Fibroblast of the aortic adventitia (primary cell): ENCODE results near the gene SASH3. TPM values are rescaled to one million over a fixed set of nuclear protein-coding genes. Genes with fewer than 3 reads are reported as not detected.
"Not testable (repeated sequence)": the region's sequence is repeated elsewhere in the genome, so short reads cannot be mapped to it uniquely, and the experiment has no call there.

Experiments used
- DNase-seq: peaks from one replicate; pipeline ENCODE4 v3.0.0-alpha.2; 2010; ENCODE audit warnings: low read depth
- H3K4me3 ChIP-seq: 2 replicates; pipeline ENCODE4 v1.5.1; 2011; ENCODE audit warnings: low read depth, mild to moderate bottlenecking, control low read depth, low read length, moderate library complexity
- CTCF ChIP-seq: IDR thresholded peaks from 2 replicates; pipeline ENCODE4 v1.5.1; 2011; ENCODE audit warnings: mild to moderate bottlenecking, low read length, control low read depth, inconsistent platforms; ENCODE audit not compliant: insufficient read depth
- total RNA-seq: library from RNA; depleted of rRNA; stranded (reverse); fragments of >200 nt; gene quantifications from 2 replicates; pipeline ENCODE4 v1.2.3, GENCODE V29; 2012; ENCODE audit warnings: low replicate concordance

Gene SASH3
- total RNA-seq, 1 donor, result not detected

DNA sequence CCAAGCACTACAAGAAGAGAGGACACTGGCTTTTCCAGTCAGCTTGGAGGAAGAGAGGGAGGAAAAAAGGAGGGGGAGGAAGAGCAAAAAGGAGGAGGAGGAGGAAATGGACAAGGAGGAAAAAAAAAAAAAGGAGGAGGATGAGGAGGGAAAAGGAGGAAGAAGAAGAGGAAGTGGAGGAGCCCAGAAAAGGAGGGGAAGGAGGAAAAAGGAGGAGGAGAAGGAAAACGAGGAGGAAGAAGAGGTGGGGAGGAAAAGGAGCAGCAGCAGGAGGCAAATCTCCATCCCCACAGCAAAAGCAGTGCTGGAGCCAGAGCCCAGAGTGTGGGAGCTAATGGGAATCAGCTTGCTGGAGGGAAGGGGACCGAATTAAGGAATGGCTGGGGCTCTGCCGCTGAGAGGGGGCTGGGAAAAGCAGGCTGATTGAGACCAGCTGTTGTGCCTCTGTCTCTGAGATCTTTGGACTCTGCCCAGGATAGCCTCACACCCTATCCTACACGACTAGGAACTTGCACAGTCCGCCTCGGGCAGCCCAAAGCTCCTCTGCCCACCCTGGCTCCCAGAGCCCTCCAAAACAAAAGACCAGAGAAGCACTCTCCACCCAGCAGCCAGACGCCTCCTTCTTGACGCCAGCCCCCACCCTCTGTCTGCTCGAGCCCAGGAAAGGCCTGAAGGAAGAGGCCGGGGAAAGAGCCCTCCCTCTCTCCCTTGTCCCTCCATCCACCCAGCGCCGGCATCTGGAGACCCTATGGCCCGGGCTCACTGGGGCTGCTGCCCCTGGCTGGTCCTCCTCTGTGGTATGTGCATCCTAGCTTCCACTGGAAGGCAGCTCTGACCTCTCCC lies 41.1 kb upstream of the SASH3 start, which contains the start of gene XPNPEP2:
XPNPEP2 (plus strand) TSS at position 514 of the 843 bp plus-strand sequence; CDS start at position 749, 235 bp downstream.
- DNase-seq, result peak; percentile 87
- peak within 1 kb of the TSS; percentile 31 for H3K4me3 ChIP-seq
- no peak for TF ChIP-seq CTCF

GRCh38 chrX:129739578-129739977 lies 40.2 kb upstream of the SASH3 start:
- DNase-seq, result no peak
- TF ChIP-seq CTCF, result no peak
- peak overlapping the region; percentile 31 for H3K4me3 ChIP-seq

GRCh38 chrX:129741880-129742758 lies 37.6 kb upstream of the SASH3 start:
- TF ChIP-seq CTCF, result no peak
- H3K4me3 ChIP-seq, result no peak overlapping the region
- no peak for DNase-seq

DNA sequence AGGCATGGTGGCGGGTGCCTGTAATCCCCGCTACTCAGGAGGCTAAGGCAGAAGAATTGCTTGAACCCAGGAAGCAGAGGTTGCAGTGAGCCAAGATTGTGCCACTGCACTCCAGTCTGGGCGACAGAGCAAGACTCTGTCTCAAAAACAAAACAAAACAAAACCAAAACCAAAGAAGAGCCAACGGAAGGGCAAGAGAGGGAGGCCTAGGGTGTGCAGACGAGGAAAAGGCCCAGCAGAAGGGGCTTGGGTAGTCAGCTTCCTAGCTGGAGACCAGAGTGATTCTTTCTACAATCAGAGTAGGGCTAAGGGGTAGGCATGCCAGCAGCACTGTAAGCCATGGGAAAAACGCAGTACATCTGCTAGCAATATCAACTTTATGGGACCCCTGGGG lies 37.0 kb upstream of the SASH3 start:
- DNase-seq, result not testable (repeated sequence)

GRCh38 chrX:129743821-129744220 lies 35.9 kb upstream of the SASH3 start:
- no peak for TF ChIP-seq CTCF
- DNase-seq, result no peak
- H3K4me3 ChIP-seq, result no peak overlapping the region

More for the DNA sequence above, 37.0 kb upstream of the SASH3 start:
- H3K4me3 ChIP-seq, result not testable (repeated sequence)

- H3K4me3 ChIP-seq, result no peak overlapping the region
- no peak for DNase-seq
- TF ChIP-seq CTCF, result no peak
Observed at GRCh38 chrX:129744861-129745321, 34.9 kb upstream of the SASH3 start.
